Right atrium auricular region (tissue), 2 donors: ENCODE data around the gene LHX6. TPM values are rescaled to one million over a fixed set of nuclear protein-coding genes. Genes with fewer than 3 reads are reported as not detected.

Experiments used
- DNase-seq: peaks from one replicate; pipeline ENCODE4 v3.0.0-alpha.2; 2019; ENCODE audit warnings: low spot score
- H3K27ac ChIP-seq, 2 donors: fragments of 200-600 bp; sonication (generic); 1 replicate in 1 of 2; 2 replicates in 1 of 2; pipeline ENCODE4 v1.5.1; 2016 to 2019
- H3K27me3 ChIP-seq, 2 donors: fragments of 200-600 bp; sonication (generic); one replicate each; pipeline versions ENCODE4 v1.5.1 to v1.6.0; 2017 to 2019
- H3K36me3 ChIP-seq: fragments of 200-600 bp; sonication (generic); one replicate; pipeline ENCODE4 v1.5.1; 2016
- H3K4me1 ChIP-seq, 2 donors: fragments of 200-600 bp; sonication (generic); one replicate each; pipeline versions ENCODE4 v1.5.1 to v1.6.0; 2017 to 2019
- H3K4me3 ChIP-seq, 2 donors: fragments of 200-600 bp; sonication (generic); 1 replicate in 1 of 2; 2 replicates in 1 of 2; pipeline ENCODE4 v1.5.1; 2017 to 2019; ENCODE audit warnings: mild to moderate bottlenecking in 1 of 2, moderate library complexity in 1 of 2
- H3K9me3 ChIP-seq, 2 donors: fragments of 200-600 bp; sonication (generic); one replicate each; pipeline ENCODE4 v1.5.1; 2019
- total RNA-seq, 2 donors: library from RNA; depleted of rRNA; stranded (reverse); fragments of >200 nt; gene quantifications; one replicate each; pipeline ENCODE4 v1.1.0, GENCODE V29; 2016
- TF ChIP-seq, protein P1 (sequence below), 2 donors: fragments of 200-600 bp; sonication (generic); IDR thresholded peaks; one replicate each; pipeline ENCODE4 v1.5.1; 2019; ENCODE audit warnings: antibody characterized with exemption in 2 of 2

The LHX6 gene
- total RNA-seq, 2 donors from 2014 or later, result 2.8 to 3.2 TPM

DNA sequence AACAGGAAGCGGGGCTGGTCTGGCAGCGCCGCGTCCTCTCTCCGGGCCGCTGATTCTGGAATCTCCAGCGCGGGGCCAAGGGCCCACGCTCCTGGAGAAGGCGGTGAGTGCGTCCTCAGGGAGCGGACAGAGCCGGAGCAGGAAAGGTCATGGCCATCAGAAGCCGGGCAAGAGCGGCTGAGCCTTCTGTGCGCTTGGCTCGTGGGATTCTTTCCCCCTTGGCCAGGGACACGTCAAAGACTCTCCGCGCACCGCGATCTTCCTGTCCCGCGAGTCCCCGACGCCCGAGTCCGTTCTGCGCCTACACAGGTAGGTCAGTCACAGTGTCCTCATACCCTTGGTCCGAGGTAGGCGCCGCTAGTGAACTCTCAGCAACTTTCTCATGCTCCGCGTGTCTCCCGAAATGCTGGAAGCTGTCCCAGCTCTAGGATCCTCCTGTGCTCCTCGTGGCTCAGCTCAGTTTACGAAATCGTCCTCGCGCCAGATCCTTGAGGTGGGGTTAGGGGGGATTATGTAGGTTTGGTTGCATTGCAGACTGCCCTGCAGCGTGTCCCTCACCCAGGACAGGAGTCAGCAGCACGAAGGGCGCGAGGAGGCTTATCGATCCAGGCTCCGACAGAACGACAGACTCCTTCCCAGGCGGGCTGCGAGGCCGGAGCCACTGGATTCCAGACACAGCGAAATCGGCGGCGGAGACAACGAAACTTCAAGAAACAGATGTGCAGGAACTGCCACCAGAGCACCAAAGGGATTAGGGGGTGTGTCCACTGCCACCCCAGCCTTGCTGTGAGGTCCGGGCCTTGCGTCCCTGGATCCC lies 8.7 kb downstream of the LHX6 start:
- Histone ChIP-seq H3K27ac (no peak overlapping the region), H3K36me3 (no peaks in the 10 kb centered on the region), H3K9me3 (no peaks in the 10 kb centered on the region), H3K4me1 (peaks cover 0 to 38% of the 10 kb centered on the region in 2 donors), H3K4me3 (peak overlapping the region in 1 of 2 donors; percentile 25), H3K27me3 (peaks cover 39% of the 10 kb centered on the region in 2 donors)
- TF ChIP-seq, protein P1, sequence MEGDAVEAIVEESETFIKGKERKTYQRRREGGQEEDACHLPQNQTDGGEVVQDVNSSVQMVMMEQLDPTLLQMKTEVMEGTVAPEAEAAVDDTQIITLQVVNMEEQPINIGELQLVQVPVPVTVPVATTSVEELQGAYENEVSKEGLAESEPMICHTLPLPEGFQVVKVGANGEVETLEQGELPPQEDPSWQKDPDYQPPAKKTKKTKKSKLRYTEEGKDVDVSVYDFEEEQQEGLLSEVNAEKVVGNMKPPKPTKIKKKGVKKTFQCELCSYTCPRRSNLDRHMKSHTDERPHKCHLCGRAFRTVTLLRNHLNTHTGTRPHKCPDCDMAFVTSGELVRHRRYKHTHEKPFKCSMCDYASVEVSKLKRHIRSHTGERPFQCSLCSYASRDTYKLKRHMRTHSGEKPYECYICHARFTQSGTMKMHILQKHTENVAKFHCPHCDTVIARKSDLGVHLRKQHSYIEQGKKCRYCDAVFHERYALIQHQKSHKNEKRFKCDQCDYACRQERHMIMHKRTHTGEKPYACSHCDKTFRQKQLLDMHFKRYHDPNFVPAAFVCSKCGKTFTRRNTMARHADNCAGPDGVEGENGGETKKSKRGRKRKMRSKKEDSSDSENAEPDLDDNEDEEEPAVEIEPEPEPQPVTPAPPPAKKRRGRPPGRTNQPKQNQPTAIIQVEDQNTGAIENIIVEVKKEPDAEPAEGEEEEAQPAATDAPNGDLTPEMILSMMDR (IDR thresholded peaks at IDR 0.05), result no peak
- no peak for DNase-seq

- no peak overlapping the region for H3K27ac ChIP-seq
- no peak for DNase-seq
- H3K36me3 ChIP-seq, result no peaks in the 10 kb centered on the region
- peaks cover 43 to 44% of the 10 kb centered on the region in 2 donors for H3K27me3 ChIP-seq
- TF ChIP-seq, protein P1 (IDR thresholded peaks at IDR 0.05), result no peak
- peaks cover 0 to 42% of the 10 kb centered on the region in 2 donors for H3K4me1 ChIP-seq
- peak overlapping the region in 1 of 2 donors; percentile 25 for H3K4me3 ChIP-seq
- no peaks in the 10 kb centered on the region for H3K9me3 ChIP-seq
Measured at GRCh38 chr9:122218935-122219855, 9.6 kb downstream of the LHX6 start.

DNA sequence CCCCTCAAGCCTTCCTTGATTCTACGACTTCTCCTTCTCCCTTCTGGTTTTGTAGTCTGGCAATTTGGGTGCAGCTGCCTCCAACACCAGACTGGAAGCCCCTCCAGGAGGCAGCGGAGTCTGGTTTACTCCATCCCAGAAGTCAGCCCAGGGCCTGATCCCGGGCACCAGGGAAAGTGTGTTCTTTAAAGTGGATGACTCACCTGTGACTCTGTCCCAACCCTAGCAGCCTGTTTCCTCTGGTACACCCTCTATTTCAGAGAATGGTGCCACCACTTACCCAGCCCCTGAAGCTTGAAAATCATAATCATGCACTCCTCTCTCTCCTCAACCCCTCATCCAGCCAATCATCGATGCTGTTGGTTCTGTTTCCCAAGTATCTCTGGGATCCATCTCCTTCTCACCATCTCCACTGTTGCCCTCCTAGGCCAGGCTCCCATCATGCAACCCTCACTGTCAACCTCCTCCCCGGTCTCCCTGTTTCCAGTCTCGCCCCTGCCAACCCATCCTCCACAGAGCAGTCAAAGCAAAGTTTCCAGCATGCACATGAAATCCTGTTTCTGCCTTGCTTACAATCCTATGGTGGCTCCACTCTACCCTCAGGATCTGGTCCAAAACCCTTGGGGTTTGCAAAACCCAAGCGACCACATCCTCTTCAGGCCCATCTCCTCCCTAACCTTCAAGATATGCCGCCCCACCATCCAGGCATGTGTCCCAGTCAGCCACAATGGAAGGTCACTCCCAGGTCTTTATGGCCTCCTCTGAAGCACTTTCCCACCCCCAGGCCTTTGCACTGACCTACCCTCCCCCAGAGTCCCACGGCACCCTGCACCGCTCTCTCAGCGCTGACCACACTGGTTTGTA lies 10.5 kb downstream of the LHX6 start:
- no peak for DNase-seq
- Histone ChIP-seq H3K4me1 (peaks cover 0 to 51% of the 10 kb centered on the region in 2 donors), H3K27ac (no peak overlapping the region), H3K9me3 (no peaks in the 10 kb centered on the region), H3K36me3 (no peaks in the 10 kb centered on the region), H3K27me3 (peaks cover 52 to 53% of the 10 kb centered on the region in 2 donors), H3K4me3 (no peak overlapping the region)
- TF ChIP-seq, protein P1 (IDR thresholded peaks at IDR 0.05), result no peak

GRCh38 chr9:122217640-122218039 lies 11.1 kb downstream of the LHX6 start:
- H3K4me1 ChIP-seq, result peaks cover 0 to 52% of the 10 kb centered on the region in 2 donors
- no peak for DNase-seq

More at GRCh38 chr9:122217640-122218039, 11.1 kb downstream of the LHX6 start:
- Histone ChIP-seq H3K9me3 (no peaks in the 10 kb centered on the region), H3K27ac (no peak overlapping the region), H3K27me3 (peaks cover 51 to 54% of the 10 kb centered on the region in 2 donors), H3K4me3 (no peak overlapping the region), H3K36me3 (no peaks in the 10 kb centered on the region)
- TF ChIP-seq, protein P1 (IDR thresholded peaks at IDR 0.05), result no peak
